Measurements from ENCODE around the gene YES1. TPM values are rescaled to one million over a fixed set of nuclear protein-coding genes. Genes with fewer than 3 reads are reported as not detected.

YES1 gene
- polyA plus RNA-seq, 1 experiment = 11.3 TPM

DNA sequence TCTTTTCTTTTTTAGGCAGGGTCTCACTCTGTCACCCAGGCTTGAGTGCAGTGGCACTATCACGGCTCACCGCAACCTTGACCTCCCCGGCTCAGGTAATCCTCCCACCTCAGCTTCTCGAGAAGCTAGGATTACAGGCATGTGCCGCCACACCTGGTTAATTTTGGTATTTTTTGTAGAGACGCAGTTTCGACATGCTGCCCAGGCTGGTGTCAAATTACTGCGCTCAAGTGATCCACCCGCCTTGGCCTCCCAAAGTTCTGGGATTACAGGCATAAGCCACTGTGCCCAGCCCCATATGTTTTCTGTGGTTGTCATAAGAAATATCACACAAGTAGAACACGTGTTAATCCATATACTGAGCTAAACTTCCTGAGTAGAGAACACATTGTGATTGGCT is 114.2 kb downstream of the YES1 start:
- Histone ChIP-seq H3K4me3 (ENCODE audit: low read depth, low read length) (no peak overlapping the region), H3K27me3 (ENCODE audit: control insufficient read depth, insufficient read depth, low read length) (no peaks in the 10 kb centered on the region), H3K36me3 (ENCODE audit: control insufficient read depth, insufficient read depth, low read length) (peaks cover 4% of the 10 kb centered on the region)
- CTCF ChIA-PET = interaction anchor here (1.4 kb wide), 1 partner anchor 74 kb away, joined by 3 read pairs; no protein-coding TSS in a partner anchor
- no peak for TF ChIP-seq CTCF (IDR thresholded peaks at IDR 0.05; ENCODE audit: insufficient read depth, low read depth, low read length)
- POLR2A ChIA-PET = no interaction called here
- no peak for DNase-seq (ENCODE audit: low read depth)

DNA sequence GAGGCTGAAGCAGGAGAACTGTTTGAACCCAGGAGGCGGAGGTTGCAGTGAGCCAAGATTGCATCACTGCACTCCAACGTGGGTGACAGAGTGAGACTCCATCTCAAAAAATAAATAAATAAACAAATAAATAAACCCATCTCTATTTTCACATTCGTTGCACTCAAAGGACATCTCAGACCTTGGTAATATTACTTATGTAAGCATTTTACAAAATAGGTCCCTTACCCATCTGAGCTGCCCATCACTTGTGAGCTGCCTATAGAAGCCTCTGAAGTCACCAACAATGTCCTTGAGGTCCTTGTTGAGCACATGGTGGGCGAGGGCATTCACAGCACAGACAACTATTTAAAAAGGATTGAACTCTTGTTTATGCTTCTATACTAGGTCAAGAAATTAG is 115.0 kb downstream of the YES1 start:
- Histone ChIP-seq H3K4me3 (ENCODE audit: low read depth, low read length) (no peak overlapping the region), H3K27me3 (ENCODE audit: control insufficient read depth, insufficient read depth, low read length) (no peaks in the 10 kb centered on the region), H3K36me3 (ENCODE audit: control insufficient read depth, insufficient read depth, low read length) (peaks cover 7% of the 10 kb centered on the region)
- ChIA-PET POLR2A (no interaction called here), CTCF (no interaction called here)
- TF ChIP-seq CTCF (IDR thresholded peaks at IDR 0.05; ENCODE audit: insufficient read depth, low read depth, low read length) = no peak
- no peak for DNase-seq (ENCODE audit: low read depth)

- no peak for DNase-seq (ENCODE audit: low read depth)
- Histone ChIP-seq H3K4me3 (ENCODE audit: low read depth, low read length) (no peak overlapping the region), H3K36me3 (ENCODE audit: control insufficient read depth, insufficient read depth, low read length) (peaks cover 18% of the 10 kb centered on the region), H3K27me3 (ENCODE audit: control insufficient read depth, insufficient read depth, low read length) (no peaks in the 10 kb centered on the region)
- no peak for TF ChIP-seq CTCF (IDR thresholded peaks at IDR 0.05; ENCODE audit: insufficient read depth, low read depth, low read length)
- CTCF ChIA-PET = interaction anchor here (1.0 kb wide), 1 partner anchor 10 kb away, joined by 3 read pairs; no protein-coding TSS in a partner anchor
- POLR2A ChIA-PET = no interaction called here
These were observed 118.4 kb downstream of the YES1 start for GRCh38 chr18:693466-694187.

DNA sequence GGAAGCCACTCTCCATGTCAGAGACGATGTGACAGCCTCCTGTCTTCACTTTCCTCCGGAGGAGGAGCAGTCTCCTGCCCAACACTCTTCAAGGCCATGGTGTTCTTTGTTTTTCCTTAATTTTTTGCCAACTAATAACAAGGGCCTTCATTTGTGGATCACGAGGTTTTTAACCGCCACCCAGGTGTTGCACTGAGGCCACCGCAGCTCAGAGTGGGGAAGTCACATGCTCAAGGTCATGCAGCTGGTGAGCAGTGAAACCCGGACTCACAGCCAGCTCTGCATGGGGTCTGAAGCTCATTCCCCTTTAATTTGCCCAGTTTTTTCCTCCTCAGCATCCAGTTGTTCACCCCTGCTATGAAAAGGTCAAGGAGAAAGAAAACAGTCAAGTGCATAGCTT is 119.2 kb downstream of the YES1 start:
- H3K4me3 ChIP-seq (ENCODE audit: low read depth, low read length) = no peak overlapping the region
- DNase-seq (ENCODE audit: low read depth) = no peak
- peaks cover 19% of the 10 kb centered on the region for H3K36me3 ChIP-seq (ENCODE audit: control insufficient read depth, insufficient read depth, low read length)
- ChIA-PET CTCF (interaction anchor here (1.0 kb wide), 1 partner anchor 9 kb away, joined by 3 read pairs; no protein-coding TSS in a partner anchor), POLR2A (no interaction called here)
- H3K27me3 ChIP-seq (ENCODE audit: control insufficient read depth, insufficient read depth, low read length) = no peaks in the 10 kb centered on the region
- TF ChIP-seq CTCF (IDR thresholded peaks at IDR 0.05; ENCODE audit: insufficient read depth, low read depth, low read length) = no peak

DNA sequence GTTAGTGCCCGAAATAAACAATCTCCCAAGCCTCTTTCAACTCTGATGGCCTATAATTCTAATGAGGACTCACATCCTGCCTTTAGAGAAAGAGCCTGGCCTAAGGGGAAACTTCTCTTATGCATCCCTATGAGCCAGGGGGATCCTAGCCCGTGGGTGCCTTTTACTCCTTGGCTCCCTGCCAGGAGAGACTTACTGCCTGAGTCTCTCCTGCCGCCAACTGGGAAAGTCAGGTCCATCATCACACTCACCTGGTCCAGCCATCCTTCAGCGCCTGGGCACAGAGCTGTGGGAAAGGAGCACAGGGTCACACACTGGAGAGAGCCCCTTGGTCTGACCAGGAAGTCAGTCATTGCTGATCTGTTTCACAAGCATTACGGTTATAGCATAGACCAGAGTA is 123.7 kb downstream of the YES1 start:
- no peaks in the 10 kb centered on the region for H3K27me3 ChIP-seq (ENCODE audit: control insufficient read depth, insufficient read depth, low read length)
- H3K36me3 ChIP-seq (ENCODE audit: control insufficient read depth, insufficient read depth, low read length) = peaks cover 17% of the 10 kb centered on the region
- no peak for DNase-seq (ENCODE audit: low read depth)
- POLR2A ChIA-PET = no interaction called here
- CTCF ChIA-PET = no interaction called here
- H3K4me3 ChIP-seq (ENCODE audit: low read depth, low read length) = no peak overlapping the region
- no peak for TF ChIP-seq CTCF (IDR thresholded peaks at IDR 0.05; ENCODE audit: insufficient read depth, low read depth, low read length)

Measured in BJ (cell line).